VCaP (cell line): Measurements from ENCODE around the gene PDE2A.

Experiments
- H3K27ac ChIP-seq: fragments of 450-650 bp; 2 replicates; pipeline ENCODE4 v1.5.1; 2017
- TF ChIP-seq, protein P1 (sequence below): fragments of 450-650 bp; conservative IDR thresholded peaks from 2 replicates; pipeline ENCODE4 v1.5.1; 2017; ENCODE audit warnings: mild to moderate bottlenecking, moderate library complexity

PDE2A gene

DNA sequence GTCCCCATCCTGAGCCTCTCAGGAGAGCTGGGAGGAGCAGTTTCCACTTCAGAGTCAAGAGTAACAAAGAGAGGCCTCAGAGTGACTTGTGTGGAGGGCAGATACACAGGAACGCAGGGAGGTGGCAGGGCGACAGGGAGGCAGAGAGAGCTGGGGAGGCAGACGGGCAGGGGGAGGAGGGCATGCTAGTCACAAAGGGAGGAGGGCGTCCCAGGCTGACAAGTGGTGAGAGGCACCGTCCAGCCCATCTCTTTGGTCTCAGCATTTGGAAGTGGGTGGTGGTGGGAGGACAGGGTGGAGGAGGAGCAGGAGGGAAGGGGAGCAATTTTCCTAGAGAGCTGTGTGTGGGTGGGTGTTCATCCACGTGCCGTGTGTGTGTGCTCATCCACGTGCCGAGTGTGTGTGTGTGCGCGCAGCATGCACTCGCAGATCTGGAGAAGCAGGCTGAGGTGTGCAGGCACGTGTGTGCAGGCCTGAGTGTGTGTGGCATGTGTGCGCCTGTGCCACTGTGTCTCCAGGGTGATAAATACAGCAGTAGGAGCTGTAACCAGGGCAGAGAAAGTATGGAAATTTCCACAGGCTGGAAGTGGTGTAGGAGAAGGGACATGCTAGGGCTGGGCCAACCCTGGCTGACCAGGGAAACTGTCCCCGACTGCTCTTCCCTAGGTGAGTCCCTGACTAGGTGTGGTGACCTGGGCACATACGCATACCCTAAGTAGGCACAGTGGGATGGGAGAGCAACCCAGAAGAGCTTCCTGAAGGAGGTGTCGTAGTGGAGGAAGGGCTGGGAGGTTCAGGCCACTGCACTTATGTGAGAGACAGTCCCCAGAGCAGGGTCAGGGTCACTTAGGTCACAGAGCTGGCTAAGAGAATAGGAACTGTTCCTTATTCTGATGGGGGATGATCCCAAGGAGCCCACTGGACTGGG is 7.3 kb upstream of the PDE2A start:
- TF ChIP-seq, protein P1, sequence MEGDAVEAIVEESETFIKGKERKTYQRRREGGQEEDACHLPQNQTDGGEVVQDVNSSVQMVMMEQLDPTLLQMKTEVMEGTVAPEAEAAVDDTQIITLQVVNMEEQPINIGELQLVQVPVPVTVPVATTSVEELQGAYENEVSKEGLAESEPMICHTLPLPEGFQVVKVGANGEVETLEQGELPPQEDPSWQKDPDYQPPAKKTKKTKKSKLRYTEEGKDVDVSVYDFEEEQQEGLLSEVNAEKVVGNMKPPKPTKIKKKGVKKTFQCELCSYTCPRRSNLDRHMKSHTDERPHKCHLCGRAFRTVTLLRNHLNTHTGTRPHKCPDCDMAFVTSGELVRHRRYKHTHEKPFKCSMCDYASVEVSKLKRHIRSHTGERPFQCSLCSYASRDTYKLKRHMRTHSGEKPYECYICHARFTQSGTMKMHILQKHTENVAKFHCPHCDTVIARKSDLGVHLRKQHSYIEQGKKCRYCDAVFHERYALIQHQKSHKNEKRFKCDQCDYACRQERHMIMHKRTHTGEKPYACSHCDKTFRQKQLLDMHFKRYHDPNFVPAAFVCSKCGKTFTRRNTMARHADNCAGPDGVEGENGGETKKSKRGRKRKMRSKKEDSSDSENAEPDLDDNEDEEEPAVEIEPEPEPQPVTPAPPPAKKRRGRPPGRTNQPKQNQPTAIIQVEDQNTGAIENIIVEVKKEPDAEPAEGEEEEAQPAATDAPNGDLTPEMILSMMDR, result no peak
- H3K27ac ChIP-seq, result no peak overlapping the region

DNA sequence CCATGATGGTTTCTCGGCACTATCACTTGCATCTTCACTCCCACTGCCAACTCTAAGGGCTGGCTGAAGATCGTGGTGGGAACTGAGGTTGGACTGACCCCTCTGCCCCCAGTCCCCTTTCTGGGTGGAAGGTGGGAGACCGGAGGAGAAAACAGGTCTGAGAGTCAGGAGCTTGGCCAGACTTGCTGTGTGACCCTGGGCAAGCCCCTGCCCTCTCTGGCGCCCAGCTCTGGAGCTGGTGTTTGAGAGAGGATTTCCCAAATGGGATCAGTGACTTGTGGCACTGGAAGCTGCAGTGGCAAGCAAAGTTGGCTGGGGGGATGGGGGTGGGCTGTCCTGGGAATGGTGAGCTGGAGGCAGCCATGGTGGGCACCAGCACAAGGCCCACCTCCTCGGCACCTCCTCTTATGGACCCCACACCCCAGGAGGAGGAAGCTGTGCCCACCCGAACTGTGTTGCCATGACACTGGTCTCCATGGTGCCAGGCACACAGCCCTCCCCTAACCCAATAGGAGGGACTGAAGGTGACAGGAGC is 6.5 kb upstream of the PDE2A start:
- TF ChIP-seq, protein P1, result no peak

DNA sequence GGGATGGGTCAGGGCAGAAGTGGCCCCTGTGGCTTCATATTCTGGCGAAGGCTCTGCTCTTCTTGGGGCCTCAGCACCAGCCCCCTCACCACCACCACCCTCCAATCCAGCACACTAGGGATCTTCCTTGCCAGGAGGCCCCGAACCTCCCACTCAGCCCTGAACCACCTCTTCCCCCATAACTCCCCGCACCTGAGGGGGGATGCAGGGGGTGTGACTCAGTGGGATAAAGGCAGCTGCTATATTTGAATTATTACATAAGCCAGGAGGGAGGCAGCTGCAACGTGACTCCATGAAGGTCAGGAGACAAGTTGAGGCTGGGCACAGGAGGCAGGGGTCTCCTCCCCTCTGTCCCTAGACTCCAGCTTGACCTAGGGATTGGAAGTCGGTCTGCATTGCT is 5.6 kb upstream of the PDE2A start:
- no peak overlapping the region for H3K27ac ChIP-seq
- TF ChIP-seq, protein P1, result no peak

More for the DNA sequence above, 6.5 kb upstream of the PDE2A start:
- H3K27ac ChIP-seq, result no peak overlapping the region

DNA sequence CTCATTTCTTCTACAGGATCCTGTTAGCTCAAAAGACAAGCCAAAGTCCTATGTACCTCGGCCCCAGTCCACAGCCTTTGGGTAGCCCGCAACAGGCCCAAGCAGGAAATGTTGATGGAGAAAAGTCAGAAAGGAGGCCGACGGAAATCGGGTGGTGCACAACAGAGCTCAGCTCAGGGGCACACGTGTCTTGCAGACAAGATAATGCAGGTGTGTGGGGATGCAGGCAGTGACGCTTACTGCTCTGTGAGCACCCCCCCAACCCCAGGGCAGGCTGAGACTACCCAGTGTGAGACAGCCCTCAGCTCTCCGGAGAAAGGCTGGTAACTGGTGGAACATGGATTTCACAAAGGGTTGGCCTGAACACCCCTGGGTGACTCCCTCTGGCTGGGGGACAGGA is 4.3 kb upstream of the PDE2A start:
- no peak overlapping the region for H3K27ac ChIP-seq
- TF ChIP-seq, protein P1, result no peak

DNA sequence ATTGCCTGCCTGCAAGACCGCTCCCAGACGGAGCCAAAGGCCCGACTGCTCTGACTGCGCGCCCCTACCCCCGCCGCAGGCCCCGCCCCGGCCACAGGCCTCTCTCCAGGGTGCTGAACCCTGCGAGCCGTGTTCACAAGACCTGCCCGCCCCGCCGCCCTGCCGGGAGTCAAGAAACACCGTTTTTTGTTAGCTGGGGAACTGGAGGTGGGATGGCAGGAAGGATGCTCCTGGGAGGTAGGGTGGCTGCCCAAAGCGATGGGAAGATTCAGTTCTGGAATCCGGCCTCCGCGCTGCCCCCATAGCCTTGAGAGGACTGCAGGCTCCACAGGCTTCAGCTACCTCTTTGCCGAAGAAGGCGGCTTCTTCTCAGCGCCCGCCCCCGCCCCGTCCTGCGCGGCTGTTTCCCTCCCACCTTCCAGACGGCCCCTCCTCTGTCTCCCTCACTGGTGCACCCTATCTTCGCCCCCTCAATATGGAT is 2.7 kb upstream of the PDE2A start:
- TF ChIP-seq, protein P1, result no peak
- H3K27ac ChIP-seq, result no peak overlapping the region

DNA sequence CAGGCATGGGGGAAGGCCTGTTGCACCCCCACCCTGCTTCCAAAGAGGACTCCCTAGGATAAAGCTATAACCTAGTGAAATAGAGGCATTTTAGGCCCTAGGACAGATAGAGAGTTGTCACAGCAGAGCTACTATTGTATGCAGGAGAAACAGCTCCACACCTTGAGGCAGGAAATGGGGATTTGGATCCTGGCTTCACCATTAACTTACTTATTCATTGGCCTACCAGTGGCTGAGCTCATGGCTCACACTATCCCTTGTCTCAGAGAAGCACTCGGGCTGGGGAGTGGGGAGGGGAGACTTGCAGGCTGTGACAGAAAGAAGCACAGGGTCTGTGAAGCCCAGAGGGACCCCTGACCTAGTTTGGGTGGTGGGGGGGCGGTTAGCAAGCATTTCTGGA is 999 bp upstream of the PDE2A start:
- TF ChIP-seq, protein P1, result no peak
- no peak overlapping the region for H3K27ac ChIP-seq

DNA sequence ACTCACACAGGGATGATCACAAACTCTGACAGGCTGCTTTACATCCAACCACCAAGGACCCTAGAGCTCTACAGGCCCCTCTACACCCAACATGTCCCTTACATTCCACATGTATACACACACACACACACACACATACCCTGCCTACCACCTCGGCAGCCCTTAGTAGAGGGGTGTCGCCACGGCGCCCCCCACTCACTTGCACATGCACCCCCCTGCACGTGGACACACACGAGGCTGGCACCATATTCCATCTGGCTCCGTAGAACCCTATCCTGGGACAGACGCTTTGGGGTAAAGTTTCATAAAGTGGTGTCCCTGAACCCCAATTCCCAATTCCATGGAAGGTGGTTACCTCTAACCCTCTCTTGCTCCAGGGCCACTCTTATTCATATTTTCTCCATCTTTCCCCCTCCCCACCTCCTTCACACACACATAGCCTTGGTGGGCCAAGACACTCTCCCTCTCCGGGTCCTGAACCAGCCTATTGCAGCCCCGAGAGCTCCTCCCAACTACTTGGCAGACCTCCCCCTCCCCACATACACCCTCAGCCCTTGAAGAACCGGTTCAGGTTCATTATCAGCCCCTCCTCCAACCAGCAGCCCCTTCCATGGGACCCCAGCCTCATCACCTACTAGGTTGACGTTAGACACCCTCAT is 809 bp downstream of the PDE2A start:
- peak overlapping the region; percentile 28; the same call in 1 of the 2 replicates for H3K27ac ChIP-seq
- TF ChIP-seq, protein P1, result no peak
